Lower leg skin (tissue), 3 donors: Measurements from ENCODE around the gene AGL.

Experiments
- POLR2A ChIP-seq, 2 donors: fragments of 450-650 bp; IDR thresholded peaks; one replicate each; pipeline ENCODE4 v1.6.1; 2016 to 2017; ENCODE audit warnings: antibody characterized with exemption in 2 of 2, mild to moderate bottlenecking in 1 of 2, moderate library complexity in 1 of 2
- TF ChIP-seq, protein P1 (sequence below), 3 donors: fragments of 450-650 bp; IDR thresholded peaks; one replicate each; pipeline ENCODE4 v1.5.1; 2016; ENCODE audit warnings: antibody characterized with exemption in 3 of 3, mild to moderate bottlenecking in 3 of 3, moderate library complexity in 2 of 3

DNA sequence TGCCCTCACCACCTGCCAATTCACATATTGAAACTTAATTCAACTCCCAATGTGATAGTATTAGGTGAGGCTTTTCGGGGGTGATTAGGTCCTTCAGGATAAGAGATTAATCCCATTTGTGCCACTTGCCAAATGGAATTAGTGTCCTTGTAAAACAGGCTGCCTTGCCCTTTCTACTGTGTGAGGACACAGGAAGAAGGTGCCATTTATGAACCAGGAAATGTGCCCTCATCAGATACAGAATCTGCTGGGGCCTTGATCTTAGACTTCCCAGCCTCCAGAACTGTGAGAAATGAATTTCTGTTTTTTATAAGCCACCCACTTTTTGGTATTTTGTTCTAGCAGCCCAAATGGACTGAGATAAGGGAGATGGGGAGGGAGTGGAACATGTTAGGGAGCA is 39.1 kb upstream of the AGL start:
- TF ChIP-seq, protein P1, sequence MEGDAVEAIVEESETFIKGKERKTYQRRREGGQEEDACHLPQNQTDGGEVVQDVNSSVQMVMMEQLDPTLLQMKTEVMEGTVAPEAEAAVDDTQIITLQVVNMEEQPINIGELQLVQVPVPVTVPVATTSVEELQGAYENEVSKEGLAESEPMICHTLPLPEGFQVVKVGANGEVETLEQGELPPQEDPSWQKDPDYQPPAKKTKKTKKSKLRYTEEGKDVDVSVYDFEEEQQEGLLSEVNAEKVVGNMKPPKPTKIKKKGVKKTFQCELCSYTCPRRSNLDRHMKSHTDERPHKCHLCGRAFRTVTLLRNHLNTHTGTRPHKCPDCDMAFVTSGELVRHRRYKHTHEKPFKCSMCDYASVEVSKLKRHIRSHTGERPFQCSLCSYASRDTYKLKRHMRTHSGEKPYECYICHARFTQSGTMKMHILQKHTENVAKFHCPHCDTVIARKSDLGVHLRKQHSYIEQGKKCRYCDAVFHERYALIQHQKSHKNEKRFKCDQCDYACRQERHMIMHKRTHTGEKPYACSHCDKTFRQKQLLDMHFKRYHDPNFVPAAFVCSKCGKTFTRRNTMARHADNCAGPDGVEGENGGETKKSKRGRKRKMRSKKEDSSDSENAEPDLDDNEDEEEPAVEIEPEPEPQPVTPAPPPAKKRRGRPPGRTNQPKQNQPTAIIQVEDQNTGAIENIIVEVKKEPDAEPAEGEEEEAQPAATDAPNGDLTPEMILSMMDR (IDR thresholded peaks at IDR 0.05) = no peak
- TF ChIP-seq POLR2A (IDR thresholded peaks at IDR 0.05) = no peak
